HG03039 (cell line): ENCODE results near the gene ROBO2.

ENCODE experiments used
- ATAC-seq: cut with Tn5 transposase; IDR thresholded peaks from one replicate; pipeline ENCODE4 v1.9.1; 2021; ENCODE audit warnings: mild to moderate bottlenecking, moderate library complexity; ENCODE audit not compliant: unreplicated experiment

Gene ROBO2

GRCh38 chr3:77541203-77541922, 501.5 kb downstream of the ROBO2 start:
- no peak for ATAC-seq

- ATAC-seq = no peak
Observed at GRCh38 chr3:77546246-77546645, 506.3 kb downstream of the ROBO2 start.

- no peak for ATAC-seq
Observed at GRCh38 chr3:77549034-77549433, 509.1 kb downstream of the ROBO2 start.

- ATAC-seq = no peak
Observed at GRCh38 chr3:77553240-77553639, 513.3 kb downstream of the ROBO2 start.

- ATAC-seq = no peak
Observed at GRCh38 chr3:77562089-77562488, 522.2 kb downstream of the ROBO2 start.

DNA sequence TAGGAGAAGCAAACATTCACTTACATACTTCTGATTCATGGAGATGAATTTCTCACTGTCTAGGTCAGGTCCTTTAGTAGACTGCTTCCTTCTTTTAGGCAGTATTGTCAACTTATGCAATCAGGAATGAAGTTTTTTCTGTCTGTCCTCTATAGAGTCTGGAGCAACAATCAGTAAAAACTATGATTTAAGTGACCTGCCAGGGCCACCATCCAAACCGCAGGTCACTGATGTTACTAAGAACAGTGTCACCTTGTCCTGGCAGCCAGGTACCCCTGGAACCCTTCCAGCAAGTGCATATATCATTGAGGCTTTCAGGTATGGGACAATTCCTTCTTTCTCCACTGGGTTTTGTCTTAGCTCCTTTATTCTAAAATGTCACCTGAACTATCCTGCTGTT, 523.1 kb downstream of the ROBO2 start:
- ATAC-seq = no peak

DNA sequence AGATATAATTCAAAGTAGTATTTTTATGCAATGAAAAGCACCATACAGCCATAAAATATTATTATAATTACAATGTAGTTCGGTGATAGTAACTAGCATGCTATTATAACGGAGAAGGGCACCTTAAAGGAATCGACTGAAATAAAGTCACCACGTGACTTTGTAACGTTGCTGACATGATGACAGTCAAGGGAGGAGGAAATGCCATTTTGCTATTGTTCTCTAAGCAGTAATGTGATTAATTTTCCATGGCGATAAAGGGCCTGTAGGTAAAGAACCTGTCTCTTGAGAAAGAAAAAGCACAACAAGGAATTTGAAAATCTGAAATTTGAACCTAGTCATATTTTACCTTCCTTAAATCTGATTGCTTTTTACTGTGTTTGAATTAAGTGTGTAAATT, 526.2 kb downstream of the ROBO2 start:
- ATAC-seq = no peak

GRCh38 chr3:77571971-77572715, 532.2 kb downstream of the ROBO2 start:
- ATAC-seq = no peak

GRCh38 chr3:77577264-77577663, 537.4 kb downstream of the ROBO2 start:
- no peak for ATAC-seq

DNA sequence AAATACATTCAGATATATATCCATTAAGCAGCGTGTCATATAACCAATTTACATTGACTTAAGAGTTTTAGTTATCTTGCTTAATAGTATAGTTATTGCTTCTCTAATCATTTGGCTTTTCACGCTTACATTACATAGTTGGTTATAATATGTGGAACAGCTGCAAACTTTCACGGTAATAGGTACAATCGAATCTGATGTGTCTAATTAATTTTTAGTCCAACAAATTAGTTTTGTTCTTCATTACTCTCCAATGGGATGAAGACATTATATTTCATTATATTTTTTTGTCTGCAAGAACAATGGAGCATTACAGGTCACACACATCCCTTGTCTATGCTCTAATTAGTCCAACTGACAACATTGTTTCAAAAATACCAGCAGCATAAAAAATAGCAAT, 546.3 kb downstream of the ROBO2 start:
- ATAC-seq = no peak

DNA sequence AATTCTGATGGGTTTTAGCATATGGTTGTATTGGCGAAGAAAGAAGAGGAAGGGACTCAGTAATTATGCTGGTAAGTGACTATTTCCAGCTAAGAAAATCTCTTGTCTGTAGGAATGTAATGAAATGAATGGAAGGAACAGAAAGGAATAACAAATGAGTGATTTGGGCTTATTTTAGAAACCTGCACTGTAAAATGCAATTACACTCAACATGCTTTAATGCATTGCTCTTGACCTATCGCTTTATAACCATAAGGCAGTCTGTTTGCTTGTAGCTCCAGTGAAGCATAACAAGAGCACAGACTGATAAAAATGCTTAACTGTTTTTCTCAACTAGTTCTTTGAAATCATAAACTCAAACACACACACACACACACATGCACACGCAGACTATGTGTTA, 549.0 kb downstream of the ROBO2 start:
- ATAC-seq = no peak

GRCh38 chr3:77590191-77590590, 550.3 kb downstream of the ROBO2 start:
- no peak for ATAC-seq

GRCh38 chr3:77595371-77595870, 555.5 kb downstream of the ROBO2 start:
- no peak for ATAC-seq

- ATAC-seq = no peak
Observed at GRCh38 chr3:77599948-77600347, 560.0 kb downstream of the ROBO2 start.

DNA sequence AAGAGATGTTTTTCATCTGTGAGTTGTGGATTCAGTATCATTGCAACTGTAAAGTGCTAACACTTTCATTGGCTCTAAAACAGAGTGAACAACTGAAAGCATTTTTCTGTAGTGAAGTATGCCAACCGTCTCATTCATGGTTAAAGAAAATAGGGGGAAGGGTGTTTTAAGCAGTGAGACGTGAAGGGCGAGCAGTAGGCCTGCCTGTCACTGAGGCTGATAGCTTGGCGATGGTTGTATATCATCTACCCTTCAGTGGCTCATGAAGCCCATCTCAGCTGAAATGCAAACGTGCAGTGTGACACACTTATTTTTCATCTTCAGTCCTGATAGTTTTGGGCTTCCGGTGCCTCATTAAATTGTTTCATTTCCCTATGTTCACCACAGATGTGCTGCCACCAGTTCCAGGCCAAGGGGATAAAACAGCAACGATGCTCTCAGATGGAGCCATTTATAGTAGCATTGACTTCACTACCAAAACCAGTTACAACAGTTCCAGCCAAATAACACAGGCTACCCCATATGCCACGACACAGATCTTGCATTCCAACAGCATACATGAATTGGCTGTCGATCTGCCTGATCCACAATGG, 562.0 kb downstream of the ROBO2 start:
- no peak for ATAC-seq

GRCh38 chr3:77602722-77603121, 562.8 kb downstream of the ROBO2 start:
- no peak for ATAC-seq

- no peak for ATAC-seq
Observed at GRCh38 chr3:77605308-77605707, 565.4 kb downstream of the ROBO2 start.

GRCh38 chr3:77605865-77606264, 566.0 kb downstream of the ROBO2 start:
- no peak for ATAC-seq

DNA sequence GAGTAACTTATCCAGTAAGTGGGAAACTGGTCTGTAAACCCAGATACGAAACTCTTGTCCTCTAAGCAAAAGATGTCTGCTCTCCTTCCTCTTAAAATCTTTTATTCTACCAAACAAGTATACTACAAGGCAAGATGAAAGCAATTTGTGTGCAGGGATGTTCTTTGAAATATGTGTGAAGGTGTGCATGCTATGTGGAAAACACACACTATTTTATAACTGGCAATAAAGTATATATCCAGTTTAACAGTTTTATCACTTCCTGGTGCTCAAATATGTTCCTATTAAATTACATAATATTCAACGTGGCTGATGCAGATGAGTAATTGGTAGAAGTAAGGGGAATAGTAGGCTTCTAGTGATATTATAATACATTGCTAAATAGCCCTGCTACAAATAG, 566.5 kb downstream of the ROBO2 start:
- ATAC-seq = no peak

GRCh38 chr3:77618686-77619085, 578.8 kb downstream of the ROBO2 start:
- ATAC-seq = no peak

- ATAC-seq = no peak
Observed at GRCh38 chr3:77620009-77620408, 580.1 kb downstream of the ROBO2 start.

DNA sequence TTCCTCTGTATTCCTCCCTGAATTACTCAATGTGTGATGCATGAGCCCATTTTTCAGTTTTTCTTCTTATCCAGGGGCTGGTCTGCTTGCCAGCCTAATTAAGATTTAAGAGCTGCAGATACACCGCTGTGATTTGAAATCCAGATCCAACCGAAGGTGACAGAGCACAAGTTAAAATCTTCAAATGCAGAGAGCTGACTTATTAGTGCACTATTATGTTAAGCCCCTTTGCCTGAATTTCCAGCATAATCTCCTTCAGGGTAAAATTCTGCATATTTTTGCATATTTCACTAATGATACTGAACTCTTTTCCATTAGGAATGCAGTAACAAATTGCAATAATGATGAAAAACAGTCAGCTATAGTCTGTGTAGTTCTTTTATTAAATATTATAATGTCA, 583.6 kb downstream of the ROBO2 start:
- ATAC-seq = no peak
